Nephron (organoid): ENCODE results near the gene FOXK1.
A peak's percentile ranks its signal among the peaks of the same experiment; 100 is the strongest.

Experiments used
- H3K27ac Mint-ChIP-seq, 3 experiments: 2 replicates each; pipeline ENCODE4 v1.8.0; 2020; ENCODE audit warnings: mixed read lengths in 3 of 3, mild to moderate bottlenecking in 2 of 3, moderate library complexity in 1 of 3
- H3K27me3 Mint-ChIP-seq: 2 replicates; pipeline ENCODE4 v1.8.0; 2021; ENCODE audit warnings: low read depth, mild to moderate bottlenecking, moderate library complexity, mixed read lengths
- H3K36me3 Mint-ChIP-seq: 2 replicates; pipeline ENCODE4 v1.8.0; 2020; ENCODE audit warnings: low read depth, mixed read lengths
- H3K4me1 Mint-ChIP-seq: 2 replicates; pipeline ENCODE4 v1.8.0; 2020; ENCODE audit warnings: mixed read lengths
- H3K4me3 Mint-ChIP-seq, 3 experiments: 2 replicates each; pipeline ENCODE4 v1.8.0; 2020; ENCODE audit warnings: mild to moderate bottlenecking in 3 of 3, mixed read lengths in 3 of 3, moderate library complexity in 2 of 3
- H3K9me3 Mint-ChIP-seq: 2 replicates; pipeline ENCODE4 v1.8.0; 2020; ENCODE audit warnings: mixed read lengths
- TF ChIP-seq, protein P1 (sequence below), 3 experiments: fragments of 200-600 bp; sonication (generic); IDR thresholded peaks; one replicate each; pipeline ENCODE4 v1.5.0; 2021; ENCODE audit warnings: antibody characterized with exemption in 3 of 3; ENCODE audit not compliant: unreplicated experiment in 3 of 3

FOXK1 gene

DNA sequence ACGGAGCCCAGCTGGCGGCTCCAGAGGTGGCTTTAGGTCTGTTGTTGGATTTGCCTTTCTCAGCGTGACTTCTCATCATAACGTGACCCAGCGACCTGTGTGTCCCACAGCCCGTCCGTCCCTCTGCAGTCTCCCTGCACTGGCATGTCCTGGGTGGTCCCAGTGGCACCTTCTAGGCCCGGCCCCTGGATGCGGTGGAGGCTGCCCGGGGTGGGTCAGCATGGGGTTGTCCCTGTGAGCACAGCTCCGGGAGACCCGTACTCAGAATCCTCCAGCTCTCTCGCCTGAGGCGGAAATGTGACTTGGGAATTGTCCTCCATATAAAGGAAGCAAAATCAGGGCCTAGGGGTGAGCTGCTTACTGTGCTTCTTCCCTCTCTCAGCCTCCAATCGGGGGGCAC lies 67.7 kb downstream of the FOXK1 start:
- no peak overlapping the region for H3K4me3 Mint-ChIP-seq
- H3K4me1 Mint-ChIP-seq, result peaks cover 33% of the 10 kb centered on the region
- no peaks in the 10 kb centered on the region for H3K27me3 Mint-ChIP-seq
- no peaks in the 10 kb centered on the region for H3K9me3 Mint-ChIP-seq
- H3K36me3 Mint-ChIP-seq, result peaks cover 32% of the 10 kb centered on the region
- TF ChIP-seq, protein P1, sequence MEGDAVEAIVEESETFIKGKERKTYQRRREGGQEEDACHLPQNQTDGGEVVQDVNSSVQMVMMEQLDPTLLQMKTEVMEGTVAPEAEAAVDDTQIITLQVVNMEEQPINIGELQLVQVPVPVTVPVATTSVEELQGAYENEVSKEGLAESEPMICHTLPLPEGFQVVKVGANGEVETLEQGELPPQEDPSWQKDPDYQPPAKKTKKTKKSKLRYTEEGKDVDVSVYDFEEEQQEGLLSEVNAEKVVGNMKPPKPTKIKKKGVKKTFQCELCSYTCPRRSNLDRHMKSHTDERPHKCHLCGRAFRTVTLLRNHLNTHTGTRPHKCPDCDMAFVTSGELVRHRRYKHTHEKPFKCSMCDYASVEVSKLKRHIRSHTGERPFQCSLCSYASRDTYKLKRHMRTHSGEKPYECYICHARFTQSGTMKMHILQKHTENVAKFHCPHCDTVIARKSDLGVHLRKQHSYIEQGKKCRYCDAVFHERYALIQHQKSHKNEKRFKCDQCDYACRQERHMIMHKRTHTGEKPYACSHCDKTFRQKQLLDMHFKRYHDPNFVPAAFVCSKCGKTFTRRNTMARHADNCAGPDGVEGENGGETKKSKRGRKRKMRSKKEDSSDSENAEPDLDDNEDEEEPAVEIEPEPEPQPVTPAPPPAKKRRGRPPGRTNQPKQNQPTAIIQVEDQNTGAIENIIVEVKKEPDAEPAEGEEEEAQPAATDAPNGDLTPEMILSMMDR (IDR thresholded peaks at IDR 0.05; ENCODE audit: unreplicated experiment in 3 of 3), result no peak
- H3K27ac Mint-ChIP-seq, result peak overlapping the region in 2 of 3 experiments; percentile 95 to 96

DNA sequence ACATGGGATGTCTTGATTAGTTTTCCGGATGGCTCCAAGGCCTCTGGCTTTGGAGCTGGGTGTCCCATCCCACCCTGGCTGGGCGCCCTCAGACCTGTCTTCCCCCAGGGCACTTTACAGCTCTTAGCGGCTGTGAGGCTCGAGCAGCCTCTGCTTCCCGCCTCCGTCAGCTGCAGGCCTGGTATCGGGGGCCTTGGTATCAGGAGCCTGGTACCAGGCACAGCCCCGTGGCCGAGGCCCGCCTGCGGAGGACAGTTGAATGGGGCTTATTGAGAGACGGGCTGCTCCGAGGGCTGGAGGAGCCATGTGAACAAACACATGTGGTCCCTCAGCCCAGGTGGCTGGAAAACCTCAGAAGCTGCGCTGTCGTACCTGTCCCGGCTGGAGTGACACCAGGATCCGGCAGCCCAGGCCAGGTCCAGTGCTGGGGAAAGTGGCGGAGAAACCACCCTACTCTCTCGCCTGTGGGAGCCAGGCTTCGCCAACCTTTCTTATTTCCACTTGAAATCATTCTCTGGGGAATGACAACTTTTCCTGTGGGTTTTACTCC lies 69.4 kb downstream of the FOXK1 start:
- TF ChIP-seq, protein P1 (IDR thresholded peaks at IDR 0.05; ENCODE audit: unreplicated experiment in 3 of 3), result no peak
- no peaks in the 10 kb centered on the region for H3K9me3 Mint-ChIP-seq
- peaks cover 37% of the 10 kb centered on the region for H3K36me3 Mint-ChIP-seq
- no peaks in the 10 kb centered on the region for H3K27me3 Mint-ChIP-seq
- peaks cover 17% of the 10 kb centered on the region for H3K4me1 Mint-ChIP-seq
- no peak overlapping the region for H3K27ac Mint-ChIP-seq
- no peak overlapping the region for H3K4me3 Mint-ChIP-seq

DNA sequence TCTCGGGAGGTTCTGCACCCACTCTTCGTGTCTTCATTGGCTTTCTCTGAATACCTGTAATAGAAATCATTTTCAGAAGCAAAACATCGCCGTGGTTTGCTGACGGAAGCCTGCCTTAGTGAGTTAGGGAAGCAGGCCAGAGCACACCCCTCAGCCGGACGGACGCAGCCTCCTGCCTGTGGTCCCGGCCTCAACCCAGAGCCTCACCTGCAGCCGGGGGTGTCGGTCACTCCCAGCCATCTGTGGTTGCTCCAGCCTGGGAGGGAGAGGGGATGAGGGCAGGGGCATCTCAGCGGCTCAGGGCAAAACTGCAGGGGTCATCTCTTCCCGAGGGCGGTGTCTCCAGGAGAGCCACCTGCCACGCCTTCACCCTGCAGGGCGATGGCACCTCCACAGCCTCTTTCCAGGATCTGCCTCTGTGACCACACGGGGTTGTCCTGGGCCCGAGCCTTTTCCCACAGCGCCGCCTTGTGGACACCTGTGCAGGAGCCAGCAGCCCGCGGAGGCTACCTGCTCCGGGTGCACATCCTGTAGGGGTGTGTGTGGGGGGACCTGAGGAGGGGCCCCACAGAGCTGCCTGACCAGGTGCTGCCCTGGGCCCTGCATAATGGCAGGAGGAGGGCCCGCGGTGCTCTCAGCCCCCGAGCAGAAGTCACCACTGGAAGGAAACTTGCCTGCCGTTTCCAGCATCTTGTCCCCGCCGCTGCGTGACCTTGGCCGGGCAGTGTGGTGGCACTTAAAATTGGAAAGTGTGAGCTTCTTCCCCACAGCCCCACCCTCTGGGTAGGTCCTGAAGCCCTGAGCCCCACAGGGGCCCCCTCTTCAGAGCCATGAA lies 71.7 kb downstream of the FOXK1 start:
- Mint-ChIP-seq H3K9me3 (no peaks in the 10 kb centered on the region), H3K4me3 (no peak overlapping the region), H3K36me3 (peaks cover 30% of the 10 kb centered on the region)

DNA sequence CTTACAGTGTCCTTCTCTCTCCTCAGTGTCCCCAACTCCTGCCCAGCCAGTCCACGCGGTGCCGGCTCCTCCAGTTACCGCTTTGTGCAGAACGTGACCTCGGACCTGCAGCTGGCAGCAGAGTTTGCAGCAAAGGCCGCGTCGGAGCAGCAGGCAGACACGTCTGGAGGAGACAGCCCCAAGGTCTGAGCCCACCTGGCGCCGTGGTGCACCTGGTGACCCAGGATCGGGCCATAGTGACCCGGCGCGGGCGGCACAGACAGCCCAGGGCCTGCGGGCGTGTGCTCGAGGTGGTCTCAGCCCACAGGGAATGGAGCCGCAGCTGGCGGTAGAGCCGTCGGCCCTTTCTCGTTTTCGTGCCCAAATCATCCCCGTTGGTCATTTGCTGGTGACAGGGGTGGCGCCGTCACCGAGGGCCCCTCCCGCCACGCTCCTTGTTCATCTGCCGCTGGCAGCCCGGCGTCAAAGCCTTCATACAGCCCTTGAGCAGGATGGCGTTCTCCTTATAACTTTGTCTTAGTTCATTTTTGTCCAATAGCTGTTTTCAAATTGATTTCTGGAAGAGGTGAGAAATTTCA lies 72.4 kb downstream of the FOXK1 start:
- H3K9me3 Mint-ChIP-seq, result no peaks in the 10 kb centered on the region
- H3K4me1 Mint-ChIP-seq, result no peaks in the 10 kb centered on the region
- no peaks in the 10 kb centered on the region for H3K27me3 Mint-ChIP-seq
- H3K36me3 Mint-ChIP-seq, result peaks cover 26% of the 10 kb centered on the region
- TF ChIP-seq, protein P1 (IDR thresholded peaks at IDR 0.05; ENCODE audit: unreplicated experiment in 3 of 3), result no peak
- H3K4me3 Mint-ChIP-seq, result no peak overlapping the region
- H3K27ac Mint-ChIP-seq, result no peak overlapping the region

More for the DNA sequence above, 71.7 kb downstream of the FOXK1 start:
- TF ChIP-seq, protein P1 (IDR thresholded peaks at IDR 0.05; ENCODE audit: unreplicated experiment in 3 of 3), result peak; percentile 74 to 91 (median 81)
- Mint-ChIP-seq H3K4me1 (peaks cover 4% of the 10 kb centered on the region), H3K27ac (no peak overlapping the region), H3K27me3 (no peaks in the 10 kb centered on the region)

DNA sequence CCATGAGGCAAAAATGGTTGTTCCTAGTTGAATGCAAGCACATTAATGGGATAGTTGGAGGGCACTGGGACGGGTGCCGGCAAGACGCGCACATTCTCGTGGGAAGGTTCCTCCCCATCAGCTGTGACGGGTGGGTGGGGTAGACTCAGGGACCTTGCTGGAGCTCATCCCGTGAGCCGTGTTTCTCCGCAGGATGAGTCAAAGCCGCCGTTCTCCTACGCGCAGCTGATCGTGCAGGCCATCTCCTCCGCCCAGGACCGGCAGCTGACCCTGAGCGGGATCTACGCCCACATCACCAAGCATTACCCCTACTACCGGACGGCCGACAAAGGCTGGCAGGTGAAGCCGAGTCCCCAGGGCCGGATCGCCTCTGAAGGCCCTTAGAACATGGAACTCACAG lies 73.0 kb downstream of the FOXK1 start:
- Mint-ChIP-seq H3K4me1 (no peaks in the 10 kb centered on the region), H3K27ac (no peak overlapping the region), H3K9me3 (no peaks in the 10 kb centered on the region), H3K36me3 (peaks cover 30% of the 10 kb centered on the region), H3K27me3 (no peaks in the 10 kb centered on the region), H3K4me3 (no peak overlapping the region)
- TF ChIP-seq, protein P1 (IDR thresholded peaks at IDR 0.05; ENCODE audit: unreplicated experiment in 3 of 3), result no peak
